NT2/D1 (cell line): ENCODE measurements around the gene ELANE.
"Not testable (repeated sequence)": the region's sequence is repeated elsewhere in the genome, so short reads cannot be mapped to it uniquely, and the experiment has no call there.

ENCODE experiments used
- DNase-seq: peaks from one replicate; pipeline ENCODE4 v3.0.0-alpha.2; 2011; ENCODE audit warnings: low read depth, low spot score
- H3K27me3 ChIP-seq: 2 replicates; pipeline ENCODE4 v1.6.0; 2011; ENCODE audit warnings: mild to moderate bottlenecking; ENCODE audit not compliant: insufficient read length, insufficient read depth
- H3K36me3 ChIP-seq: 2 replicates; pipeline ENCODE4 v1.6.1; 2011; ENCODE audit warnings: mild to moderate bottlenecking, low read length, mixed read lengths; ENCODE audit not compliant: insufficient read depth, insufficient read length
- H3K4me1 ChIP-seq: 2 replicates; pipeline ENCODE4 v1.5.1; 2011; ENCODE audit not compliant: insufficient read depth, insufficient read length
- H3K4me3 ChIP-seq: 2 replicates; pipeline ENCODE4 v1.5.1; 2011; ENCODE audit warnings: low read depth; ENCODE audit not compliant: insufficient read length
- H3K9ac ChIP-seq: 2 replicates; pipeline ENCODE4 v1.6.0; 2011; ENCODE audit warnings: low read depth; ENCODE audit not compliant: insufficient read length
- H3K9me3 ChIP-seq: 2 replicates; pipeline ENCODE4 v1.5.1; 2011; ENCODE audit warnings: mild to moderate bottlenecking, low read length; ENCODE audit not compliant: insufficient read depth
- SUZ12 ChIP-seq: IDR thresholded peaks from 2 replicates; pipeline ENCODE4 v1.6.1; 2011; ENCODE audit not compliant: insufficient read length, insufficient read depth; ENCODE audit errors: extremely low read depth
- YY1 ChIP-seq: IDR thresholded peaks from 2 replicates; pipeline ENCODE4 v1.6.1; 2011; ENCODE audit not compliant: insufficient read length, insufficient read depth
- ZNF274 ChIP-seq: IDR thresholded peaks from 2 replicates; pipeline ENCODE4 v1.6.1; 2011; ENCODE audit warnings: mild to moderate bottlenecking, low read depth, low read length

Gene ELANE

GRCh38 chr19:835210-835810, 16.8 kb upstream of the ELANE start:
- no peak for DNase-seq
- no peaks in the 10 kb centered on the region for H3K9me3 ChIP-seq
- no peaks in the 10 kb centered on the region for H3K27me3 ChIP-seq
- no peaks in the 10 kb centered on the region for H3K36me3 ChIP-seq
- TF ChIP-seq ZNF274 (no peak), SUZ12 (no peak), YY1 (no peak)
- H3K4me1 ChIP-seq = peaks cover 5% of the 10 kb centered on the region
- H3K9ac ChIP-seq = no peak overlapping the region
- H3K4me3 ChIP-seq = no peak overlapping the region

GRCh38 chr19:840519-841206, 11.4 kb upstream of the ELANE start, which contains the start of gene PRTN3:
TSS of gene PRTN3 (plus strand) at chr19:840999. CDS start at chr19:841009, 10 bp downstream.
- H3K36me3 ChIP-seq = no peaks in the 10 kb centered on the region
- no peak for DNase-seq
- H3K4me1 ChIP-seq = peaks cover 10% of the 10 kb centered on the region
- TF ChIP-seq ZNF274 (no peak), YY1 (no peak), SUZ12 (no peak)
- H3K27me3 ChIP-seq = peaks cover 16% of the 10 kb centered on the region
- no peak within 1 kb of the TSS for H3K4me3 ChIP-seq
- no peaks in the 10 kb centered on the region for H3K9me3 ChIP-seq
- H3K9ac ChIP-seq = no peak within 1 kb of the TSS

- peaks cover 17% of the 10 kb centered on the region for H3K4me1 ChIP-seq
- H3K9me3 ChIP-seq, DNase-seq, H3K4me3 ChIP-seq, H3K36me3 ChIP-seq, H3K9ac ChIP-seq: not testable (repeated sequence)
- peaks cover 16% of the 10 kb centered on the region for H3K27me3 ChIP-seq
These were observed 9.3 kb upstream of the ELANE start for GRCh38 chr19:842802-843179.

- Histone ChIP-seq H3K9me3 (no peaks in the 10 kb centered on the region), H3K36me3 (no peaks in the 10 kb centered on the region), H3K27me3 (peaks cover 16% of the 10 kb centered on the region), H3K4me1 (peaks cover 18% of the 10 kb centered on the region), H3K9ac (peak overlapping the region; percentile 76), H3K4me3 (peak overlapping the region; percentile 37)
- DNase-seq = no peak
- TF ChIP-seq SUZ12 = no peak
- no peak for TF ChIP-seq ZNF274
These were observed 8.8 kb upstream of the ELANE start for GRCh38 chr19:843180-843835.

GRCh38 chr19:843836-844545, 8.1 kb upstream of the ELANE start:
- no peaks in the 10 kb centered on the region for H3K36me3 ChIP-seq
- H3K9ac ChIP-seq = peak overlapping the region; percentile 42
- peak overlapping the region; percentile 37 for H3K4me3 ChIP-seq
- peaks cover 16% of the 10 kb centered on the region for H3K27me3 ChIP-seq
- peaks cover 15% of the 10 kb centered on the region for H3K4me1 ChIP-seq
- no peak for TF ChIP-seq ZNF274
- no peak for TF ChIP-seq SUZ12
- no peak for DNase-seq
- H3K9me3 ChIP-seq = no peaks in the 10 kb centered on the region

- Histone ChIP-seq H3K4me3 (no peak overlapping the region), H3K9me3 (no peaks in the 10 kb centered on the region), H3K27me3 (peaks cover 16% of the 10 kb centered on the region), H3K9ac (no peak overlapping the region), H3K4me1 (peaks cover 13% of the 10 kb centered on the region), H3K36me3 (no peaks in the 10 kb centered on the region)
- no peak for TF ChIP-seq SUZ12
- no peak for TF ChIP-seq ZNF274
- no peak for DNase-seq
These were observed 7.5 kb upstream of the ELANE start for GRCh38 chr19:844546-844971.
